HG02642 (cell line): Measurements from ENCODE around the gene AQP9.

ENCODE experiments used
- ATAC-seq: cut with Tn5 transposase; IDR thresholded peaks from one replicate; pipeline ENCODE4 v1.9.1; 2021; ENCODE audit warnings: mild to moderate bottlenecking; ENCODE audit not compliant: unreplicated experiment, poor library complexity

Gene AQP9

DNA sequence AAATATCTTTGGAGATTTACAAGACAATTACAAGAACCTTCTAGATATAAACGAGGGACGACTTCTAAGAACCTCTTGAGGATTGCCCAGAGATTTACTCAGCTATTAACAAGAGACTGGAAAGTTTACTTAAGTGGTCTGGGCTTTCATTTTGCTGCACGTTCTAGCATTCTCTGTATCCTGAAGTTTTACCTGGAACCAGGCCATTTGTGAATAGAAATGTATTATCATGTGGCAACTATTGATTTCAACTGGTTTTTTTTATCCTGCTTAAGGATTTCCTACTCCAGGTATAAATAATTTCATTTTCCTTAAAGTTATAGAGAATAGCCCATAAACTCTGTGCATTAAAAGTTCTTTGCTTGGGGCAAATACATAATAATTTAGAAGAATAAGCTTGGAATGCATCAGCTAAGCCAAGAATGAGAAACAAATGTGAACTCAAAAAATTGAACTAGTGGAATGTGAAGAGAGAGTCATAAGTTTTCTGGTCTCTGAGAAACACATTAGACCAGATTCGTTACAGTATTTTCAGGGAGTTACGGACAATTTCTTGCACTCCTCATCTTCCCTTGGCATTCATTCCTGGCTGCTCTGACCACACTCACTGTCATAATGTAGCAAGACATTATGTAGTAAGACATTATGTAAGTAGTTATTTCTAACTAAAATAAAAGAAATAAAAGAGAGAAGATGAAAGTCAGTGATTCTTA lies 1.3 kb downstream of the AQP9 start:
- ATAC-seq, result no peak

DNA sequence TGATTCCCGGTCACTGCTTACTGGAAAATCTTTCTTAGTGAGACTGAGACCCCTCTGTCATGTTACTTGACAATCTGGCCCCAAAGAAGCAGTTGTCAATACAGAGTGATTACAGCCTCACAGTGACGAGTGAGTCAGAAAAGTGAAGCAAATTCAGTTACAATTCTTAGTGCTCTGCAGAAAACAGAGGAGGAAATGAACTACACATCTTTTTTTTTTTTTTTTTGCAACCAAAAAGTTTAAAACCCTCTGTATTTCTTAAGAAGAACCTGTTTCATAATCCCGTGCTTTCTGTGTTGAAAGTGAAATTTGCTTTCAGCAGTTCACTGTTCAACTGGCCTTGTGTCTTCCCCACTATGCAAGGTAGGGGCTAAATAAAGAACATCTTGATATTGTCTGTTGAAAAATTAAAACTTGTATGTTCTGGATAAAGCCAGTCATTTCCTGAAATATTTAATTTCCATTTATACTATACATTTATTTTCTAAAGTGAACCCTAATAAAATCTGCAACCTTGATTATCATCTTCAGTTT lies 1.9 kb downstream of the AQP9 start:
- ATAC-seq, result no peak

DNA sequence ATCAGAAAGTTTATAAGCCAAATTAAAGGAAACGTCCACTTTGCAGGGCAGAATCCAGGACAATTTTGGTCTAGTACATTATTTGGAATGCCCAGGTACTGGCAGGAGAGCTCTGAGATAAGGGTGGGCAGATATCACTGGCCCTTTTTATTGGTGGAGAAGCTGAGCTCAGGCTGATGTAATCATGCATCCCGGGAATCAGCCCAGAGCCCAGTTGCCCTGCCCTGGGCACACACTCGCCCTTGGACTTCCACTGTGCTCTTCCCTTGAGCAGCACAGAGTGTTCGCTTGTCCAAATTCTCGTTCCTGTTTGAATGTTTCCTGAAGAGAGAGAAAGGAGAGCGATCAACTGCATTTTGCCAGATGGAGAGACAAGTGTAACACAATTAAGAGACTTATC lies 3.7 kb downstream of the AQP9 start:
- ATAC-seq, result no peak

DNA sequence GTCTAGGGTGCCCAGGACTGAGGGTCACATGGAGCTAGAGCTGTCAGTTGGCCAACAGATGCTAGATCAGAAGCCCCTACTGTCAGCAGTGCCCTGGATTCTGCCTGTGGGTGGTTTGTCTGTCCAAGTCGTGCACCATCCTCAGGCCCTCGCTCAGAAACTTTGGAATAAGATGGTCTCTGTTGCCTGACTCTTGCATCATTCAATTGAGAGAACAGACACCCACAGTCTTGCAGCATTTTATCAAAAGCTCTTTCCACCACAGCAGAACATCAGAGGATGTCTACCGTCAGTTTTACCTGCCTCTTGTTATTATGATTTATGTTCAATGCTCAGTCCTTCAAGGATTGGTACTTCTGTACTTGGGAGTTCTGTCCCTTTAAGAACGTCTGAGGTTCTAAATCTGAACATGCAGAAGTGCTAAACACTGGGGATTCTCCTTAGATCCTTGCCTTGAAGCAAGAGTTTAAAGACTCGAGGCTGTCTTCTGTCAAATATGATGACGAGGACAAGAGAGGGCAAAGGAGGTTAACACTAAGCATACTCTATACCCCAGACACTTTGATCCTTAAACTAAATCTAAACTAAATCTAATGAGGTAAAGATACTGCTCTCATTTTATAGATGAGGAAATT lies 4.8 kb downstream of the AQP9 start:
- no peak for ATAC-seq

DNA sequence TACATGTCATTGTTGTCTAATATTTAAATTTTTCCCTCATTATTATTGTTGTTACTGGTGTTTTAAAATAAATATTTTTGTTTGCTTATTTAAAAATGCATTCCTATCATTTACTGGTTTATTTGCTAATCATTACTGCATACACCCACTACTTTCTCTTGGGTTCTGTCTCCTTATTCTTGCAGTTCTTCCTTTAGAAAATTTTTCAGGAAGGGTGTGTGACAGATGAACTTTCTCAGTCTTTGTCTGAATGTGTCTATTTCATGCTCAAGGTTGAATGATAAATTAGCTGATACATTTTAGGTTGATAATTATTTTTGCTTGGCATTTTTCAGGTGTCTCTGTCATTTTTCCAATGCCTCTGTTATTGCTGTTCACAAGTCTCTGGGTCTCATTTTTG lies 7.4 kb downstream of the AQP9 start:
- ATAC-seq, result no peak

DNA sequence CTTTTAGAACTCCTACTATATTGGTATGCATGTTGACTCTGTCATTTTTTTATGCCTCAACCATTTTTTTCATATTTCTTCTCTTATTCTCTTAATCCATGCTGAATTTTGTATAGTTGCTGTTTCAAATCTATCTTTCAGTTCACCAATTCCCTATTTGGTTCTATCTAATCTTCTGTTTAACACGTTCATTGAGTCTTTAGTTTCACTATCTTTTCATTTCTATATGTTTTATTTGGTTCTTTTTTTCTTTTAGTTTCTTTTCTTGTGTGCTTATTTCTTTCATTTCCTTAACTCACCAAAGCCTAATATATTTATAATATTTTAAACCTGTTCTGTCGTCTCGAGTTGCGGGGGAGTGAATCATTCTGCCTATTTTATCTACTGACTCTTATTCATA lies 8.0 kb downstream of the AQP9 start:
- ATAC-seq, result no peak

DNA sequence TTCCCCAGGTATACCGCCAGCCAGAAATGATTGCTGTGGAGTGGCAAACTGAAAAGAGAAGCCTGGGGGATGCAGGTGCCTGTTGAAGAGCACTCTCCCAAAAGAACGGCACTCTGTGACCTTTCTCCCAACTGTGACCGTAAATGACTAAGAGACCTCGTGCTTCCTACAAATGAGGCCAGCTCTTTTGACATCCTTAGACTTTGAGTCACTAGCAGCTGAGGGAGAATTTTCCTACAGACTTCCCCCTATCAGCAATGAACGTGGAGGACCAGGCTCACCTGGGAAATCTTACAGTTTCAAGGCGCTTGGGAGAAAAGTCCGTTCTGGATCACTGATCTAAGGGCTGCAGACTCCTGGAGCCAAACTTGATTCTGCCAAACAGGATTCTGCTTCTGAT lies 8.6 kb downstream of the AQP9 start:
- ATAC-seq, result no peak

DNA sequence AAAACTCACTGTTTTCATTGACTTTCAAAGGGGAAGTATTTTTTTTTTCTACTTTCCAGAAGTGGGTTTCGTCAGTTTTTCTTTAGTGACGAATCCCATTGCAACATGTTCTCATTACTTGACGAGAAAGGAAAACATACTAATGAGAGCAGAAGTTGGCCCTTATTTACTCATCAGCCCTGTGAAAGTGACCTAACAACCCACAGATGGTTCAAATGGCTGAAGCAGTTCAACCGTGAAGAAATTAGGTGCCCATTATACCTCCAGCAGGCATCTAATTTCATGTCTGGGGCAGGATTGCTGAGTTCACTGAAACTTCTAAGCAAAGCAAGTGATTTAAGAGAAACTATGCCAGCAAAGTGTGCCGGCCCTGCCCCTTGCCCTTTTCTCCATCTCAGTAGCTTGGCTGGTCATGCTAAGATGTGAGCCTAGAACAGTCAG lies 9.0 kb downstream of the AQP9 start:
- ATAC-seq, result no peak

DNA sequence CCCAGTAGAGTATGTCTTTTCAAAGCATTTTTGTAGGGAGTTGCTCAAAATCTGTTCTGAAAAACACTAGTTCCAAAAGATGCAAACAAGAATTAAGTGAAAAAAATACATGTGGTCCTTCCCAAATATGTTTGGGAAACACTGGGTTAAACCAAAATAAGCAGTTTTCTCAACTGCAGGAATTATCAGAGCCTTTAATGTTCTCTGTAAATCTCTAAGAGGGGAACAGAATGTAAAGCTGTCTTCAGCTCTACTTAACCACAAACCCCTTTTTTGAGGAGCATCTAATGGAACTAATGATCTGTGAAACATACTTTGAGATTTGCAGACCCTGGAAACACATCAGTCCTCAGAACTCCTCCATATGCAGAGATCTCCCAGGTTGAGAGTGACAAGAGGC lies 9.9 kb downstream of the AQP9 start:
- no peak for ATAC-seq

DNA sequence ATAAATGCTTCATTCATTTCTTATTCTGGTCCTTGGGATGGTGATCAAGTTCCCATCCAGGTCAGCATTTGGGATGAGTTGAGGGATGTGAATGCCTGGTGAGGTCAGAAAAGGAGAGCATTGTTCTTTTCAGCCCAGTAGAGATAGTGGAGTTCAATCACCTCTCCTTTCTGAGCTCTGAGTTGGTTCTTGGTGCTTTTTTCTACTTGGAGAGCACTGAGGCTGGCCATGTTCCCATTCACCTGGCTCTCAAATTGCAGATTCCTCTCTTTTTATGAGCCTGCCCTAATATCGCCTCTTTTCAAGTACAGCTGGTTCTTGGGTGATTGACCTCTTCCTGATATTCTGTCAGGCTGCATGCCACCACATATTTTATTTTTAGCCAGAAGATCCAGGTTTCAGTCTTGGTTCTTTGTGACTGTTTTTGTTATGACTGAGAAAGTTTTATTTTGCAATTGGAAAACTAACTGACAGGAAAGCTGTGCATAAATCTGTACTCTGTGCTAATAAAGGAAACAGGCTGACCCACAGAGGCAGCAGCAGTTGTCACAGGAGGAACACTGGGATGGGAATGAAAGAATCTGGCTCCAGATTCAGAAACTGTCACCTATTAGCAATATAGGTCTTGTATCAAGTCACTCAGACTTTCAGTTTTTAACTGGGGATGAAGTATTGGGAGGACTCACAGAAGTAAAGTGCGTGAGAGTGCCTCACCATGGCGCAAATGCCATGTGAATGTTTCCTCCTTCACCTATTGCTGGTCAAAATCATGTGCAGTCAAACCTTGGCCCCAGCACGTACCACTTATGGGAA lies 10.7 kb downstream of the AQP9 start:
- ATAC-seq, result no peak

DNA sequence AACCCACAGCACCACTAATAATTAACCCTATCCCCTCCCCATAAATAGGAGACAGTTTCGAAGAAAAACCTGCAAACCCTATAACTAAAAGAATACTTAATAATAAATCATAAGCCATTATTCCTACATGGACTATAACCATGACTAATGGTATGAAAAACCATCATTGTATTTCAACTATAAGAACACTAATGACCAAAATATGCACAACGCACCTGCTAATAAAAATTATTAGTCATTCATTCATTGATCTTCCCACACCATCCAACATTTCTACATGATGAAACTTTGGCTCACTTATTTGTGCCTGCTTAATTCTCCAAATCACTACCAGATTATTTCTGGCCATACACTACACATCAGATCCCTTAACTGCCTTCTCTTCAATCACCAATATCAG lies 16.6 kb downstream of the AQP9 start:
- no peak for ATAC-seq

DNA sequence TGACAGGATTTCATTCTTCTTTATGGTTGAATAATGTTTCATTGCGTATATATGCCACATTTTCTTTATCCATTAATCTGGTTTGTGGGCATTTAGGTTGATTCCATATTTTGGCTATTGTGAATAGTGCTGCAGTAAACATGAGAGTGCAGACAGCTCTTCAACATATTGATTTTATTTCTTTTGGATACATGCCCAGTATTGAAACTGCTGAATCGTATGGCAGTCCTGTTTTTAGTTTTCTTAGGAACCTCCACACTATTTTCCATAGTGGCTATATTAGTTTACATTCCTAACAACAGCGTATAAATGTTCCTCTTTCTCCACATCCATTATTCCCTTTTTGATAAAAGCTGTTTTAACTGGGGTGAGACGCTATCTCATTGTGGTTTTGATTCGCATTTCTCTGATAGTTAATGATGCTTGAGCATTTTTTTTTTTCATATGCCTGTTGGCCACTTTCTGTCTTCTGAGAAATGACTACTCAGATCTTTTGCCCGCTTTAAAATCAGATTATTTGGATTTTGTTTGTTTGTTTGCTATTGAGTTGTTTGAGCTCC lies 21.7 kb downstream of the AQP9 start:
- no peak for ATAC-seq

DNA sequence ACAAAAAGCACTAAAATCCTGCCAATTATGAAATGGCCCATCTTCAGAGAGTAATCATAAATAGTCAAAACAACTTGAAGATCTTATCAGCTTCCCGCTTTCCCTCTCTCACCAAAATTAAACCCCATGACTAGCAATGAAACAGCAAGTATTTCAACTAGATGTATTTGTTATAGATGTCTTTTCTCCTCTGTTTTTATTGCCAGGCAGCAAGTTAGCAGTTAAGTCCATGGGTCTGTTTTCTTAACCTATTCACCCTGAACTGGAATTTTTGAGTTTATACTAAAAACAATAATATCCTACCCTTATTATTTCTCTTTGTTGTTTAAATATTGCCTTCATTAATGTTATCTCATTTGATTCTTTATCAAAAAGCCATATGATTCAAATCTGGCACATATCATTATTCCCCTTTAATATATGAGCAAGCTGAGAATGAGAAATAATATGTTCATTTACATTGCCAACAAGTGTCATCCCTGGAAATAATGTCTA lies 23.3 kb downstream of the AQP9 start:
- no peak for ATAC-seq

DNA sequence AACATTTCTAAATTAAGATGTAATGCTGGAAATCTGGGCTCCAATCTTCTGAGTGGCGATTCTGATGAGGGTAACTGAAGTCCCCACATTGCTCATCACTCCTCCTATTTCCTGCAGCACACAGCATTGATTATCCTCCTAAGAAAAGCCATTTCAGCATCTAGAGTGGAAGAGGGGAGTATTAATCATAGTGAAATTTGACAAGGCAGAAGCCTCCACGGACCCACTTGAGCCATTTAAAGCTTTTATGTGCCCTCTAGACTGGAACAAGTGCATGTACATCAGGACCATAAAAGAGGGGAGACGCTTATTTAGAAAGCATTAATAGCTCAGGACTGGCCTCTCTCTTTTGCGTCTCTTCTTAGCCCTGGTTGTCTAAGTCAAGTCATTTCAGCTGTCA lies 25.8 kb downstream of the AQP9 start:
- no peak for ATAC-seq

DNA sequence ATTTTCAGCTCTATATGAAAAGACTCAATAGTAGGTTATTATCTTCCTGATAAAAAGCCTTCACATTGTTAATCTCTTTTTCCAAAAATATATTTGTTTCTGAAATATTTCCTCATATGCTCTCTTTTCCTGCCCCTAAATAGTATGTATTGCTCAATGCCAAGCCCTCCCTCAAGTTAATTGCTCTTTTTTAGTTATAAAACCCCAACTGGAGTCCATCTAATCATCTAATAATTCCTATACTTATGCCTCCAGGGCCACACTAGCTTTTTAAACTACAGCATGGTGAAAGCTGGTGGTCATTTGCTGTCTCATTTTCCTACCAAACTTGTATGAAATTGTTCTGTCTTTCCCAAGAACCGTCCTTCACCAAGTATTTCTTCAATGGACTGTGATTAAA lies 26.7 kb downstream of the AQP9 start:
- ATAC-seq, result no peak

DNA sequence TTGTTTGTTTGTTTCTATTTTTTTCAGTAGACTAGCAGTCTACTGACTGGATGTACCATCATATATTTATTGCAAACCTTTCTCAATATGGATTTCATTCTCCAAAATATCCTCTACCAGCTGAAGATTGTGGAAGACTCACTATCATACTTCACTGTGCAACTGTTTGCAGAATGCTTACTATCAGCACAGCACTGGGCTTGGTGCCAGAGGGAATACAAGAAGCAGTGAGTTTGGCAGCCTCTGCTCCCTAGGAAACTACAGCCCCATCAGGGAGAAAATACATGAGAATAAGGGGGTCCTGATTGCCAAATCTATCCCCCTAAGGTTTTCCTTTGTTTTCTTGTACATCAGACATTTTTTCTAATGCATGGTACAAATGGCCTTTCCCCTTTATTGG lies 27.5 kb downstream of the AQP9 start:
- no peak for ATAC-seq

DNA sequence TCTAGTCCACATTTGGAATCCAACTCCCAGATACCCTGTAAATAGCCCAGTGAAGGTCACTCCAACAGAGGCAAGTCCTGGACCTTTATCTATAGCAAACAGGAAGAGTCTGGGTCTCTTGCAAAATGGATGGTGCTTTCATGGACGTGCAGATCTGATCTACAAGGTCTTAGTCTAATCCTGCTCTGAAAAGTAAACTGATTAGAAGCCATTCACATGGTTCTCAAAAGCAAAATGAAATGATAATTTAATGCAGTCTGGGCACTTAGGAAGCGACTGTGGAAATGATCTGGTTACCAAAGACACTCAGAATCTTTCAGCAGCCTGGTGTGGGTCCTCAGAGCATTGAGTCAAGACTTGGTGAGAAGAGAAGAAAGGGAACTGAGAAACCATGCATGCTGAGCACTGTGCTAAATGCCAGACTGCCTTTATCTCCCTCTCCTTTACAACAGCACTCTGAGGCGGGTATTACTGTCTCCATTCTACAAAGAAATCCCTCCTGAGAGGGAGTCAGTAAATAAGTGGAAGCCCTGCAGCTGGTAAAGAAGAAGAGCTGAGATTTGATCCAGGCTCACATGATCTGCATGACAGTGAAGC lies 29.0 kb downstream of the AQP9 start:
- no peak for ATAC-seq

DNA sequence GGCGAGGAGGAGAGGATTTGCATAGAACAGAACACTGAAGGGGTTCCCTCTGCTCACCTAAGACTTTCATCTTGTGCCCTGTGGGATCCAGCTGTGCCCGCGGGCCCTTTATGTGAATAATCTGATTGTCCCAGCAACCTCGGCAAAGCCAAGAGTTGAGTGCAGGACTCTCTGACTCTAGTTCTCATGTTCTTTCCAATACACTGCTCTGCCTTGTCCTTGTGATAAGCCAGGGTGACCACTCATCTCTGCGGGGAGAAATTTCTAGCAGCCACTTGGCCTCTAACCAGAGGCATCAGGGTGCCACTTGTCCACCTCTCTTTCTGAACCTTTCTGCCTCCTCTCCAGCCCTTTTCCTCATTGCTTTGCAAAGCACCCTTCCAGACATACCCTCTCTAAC lies 31.8 kb downstream of the AQP9 start:
- no peak for ATAC-seq

DNA sequence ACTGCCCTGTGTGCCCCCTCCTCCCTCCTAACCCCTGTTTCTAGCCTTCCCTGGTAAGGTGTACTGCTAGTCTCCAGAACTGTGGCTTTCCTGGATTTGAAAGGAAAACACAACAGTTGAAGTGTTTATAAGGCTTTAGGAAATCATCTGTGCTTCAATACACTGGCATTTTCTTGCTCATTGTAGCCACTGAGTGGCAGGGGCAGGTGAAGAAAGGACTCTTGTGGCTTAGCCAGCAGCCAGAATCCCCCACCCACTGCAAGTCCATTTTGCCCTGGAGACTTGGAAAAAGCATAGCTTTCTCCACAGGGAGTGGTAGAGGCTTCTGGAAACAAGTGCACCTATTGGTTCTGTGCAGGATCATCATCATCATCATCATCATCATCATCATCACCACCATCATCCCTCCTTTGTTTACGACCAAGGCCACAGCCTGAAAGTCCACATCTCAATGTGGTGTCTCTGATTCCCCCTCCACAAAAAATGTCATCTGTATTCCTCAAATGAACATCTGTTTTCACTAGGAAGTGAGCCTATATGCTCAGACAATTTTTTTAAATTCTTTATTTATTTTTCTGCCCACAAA lies 33.4 kb downstream of the AQP9 start:
- no peak for ATAC-seq

DNA sequence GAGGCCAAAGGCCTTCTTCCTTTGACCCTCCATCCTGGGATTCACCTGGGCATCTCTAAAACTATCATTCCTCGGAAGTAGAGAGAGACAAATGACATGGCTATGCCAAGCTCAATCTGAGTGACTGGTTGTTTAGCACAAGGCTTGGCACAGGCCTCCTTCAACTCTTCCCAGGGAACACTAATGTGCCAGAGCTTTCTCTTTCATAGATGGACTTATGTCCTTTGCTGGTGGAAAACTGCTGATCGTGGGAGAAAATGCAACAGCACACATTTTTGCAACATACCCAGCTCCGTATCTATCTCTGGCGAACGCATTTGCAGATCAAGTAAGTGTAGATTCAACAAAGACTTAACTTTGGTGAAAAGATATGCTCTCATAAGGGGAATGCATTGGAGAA lies 36.5 kb downstream of the AQP9 start:
- ATAC-seq, result no peak
